Measurements from ENCODE around the gene ITGB8. TPM values are rescaled to one million over a fixed set of nuclear protein-coding genes. Genes with fewer than 3 reads are reported as not detected.

ITGB8 gene
- total RNA-seq, 1 experiment from 2014 or later: 2.4 TPM

DNA sequence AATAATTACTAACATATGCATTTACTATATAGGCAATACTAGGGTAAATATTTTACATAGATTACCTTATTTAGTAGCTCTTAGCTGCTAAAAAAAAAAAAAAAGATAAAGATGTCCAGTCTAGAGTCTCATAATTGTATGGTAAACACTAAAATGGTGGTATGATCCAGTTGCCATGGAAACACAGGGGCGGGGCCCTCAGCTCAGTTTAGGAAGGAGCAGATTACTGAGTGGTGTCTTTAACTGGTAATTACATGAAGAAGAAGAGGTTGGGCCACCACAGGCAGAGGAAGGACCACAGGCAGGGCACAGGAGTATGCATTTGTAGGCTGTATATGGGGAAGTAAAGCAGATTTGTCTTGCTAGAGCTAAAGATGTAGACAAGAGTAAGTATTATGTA lies 43.7 kb downstream of the ITGB8 start:
- H3K4me2 ChIP-seq (ENCODE audit: low read length): no peak overlapping the region
- no peaks in the 10 kb centered on the region for H4K20me1 ChIP-seq (ENCODE audit: insufficient read depth)
- DNase-seq (ENCODE audit: low read depth, low spot score) (no peak), ATAC-seq (no peak)
- no peak overlapping the region for H3K27ac ChIP-seq (ENCODE audit: low read depth, low read length)
- POLR2A ChIA-PET: no interaction called here
- CTCF ChIA-PET: no interaction called here
- BruUV-seq (replicated peaks): no TSS peak
- TF ChIP-seq POLR2AphosphoS5 (IDR thresholded peaks at IDR 0.05; ENCODE audit: low read depth, low read length): no peak
- no peak for TF ChIP-seq CBX3 (IDR thresholded peaks at IDR 0.05; ENCODE audit: low read depth)
- no peak for TF ChIP-seq CEBPB (IDR thresholded peaks at IDR 0.05; ENCODE audit: low read depth)
- no peak for TF ChIP-seq ATF3 (IDR thresholded peaks at IDR 0.05)
- no peak for TF ChIP-seq ZFX (IDR thresholded peaks at IDR 0.05)
- no peak for TF ChIP-seq ELF1 (IDR thresholded peaks at IDR 0.05; ENCODE audit: borderline replicate concordance, low read depth)
- TF ChIP-seq POLR2A (IDR thresholded peaks at IDR 0.05; ENCODE audit: borderline replicate concordance, extremely low read depth, insufficient read depth, insufficient read length): no peak
- no peak for TF ChIP-seq SRF (IDR thresholded peaks at IDR 0.05; ENCODE audit: low read depth)
- TF ChIP-seq TCF7L2 (IDR thresholded peaks at IDR 0.05; ENCODE audit: borderline replicate concordance, extremely low read depth, insufficient read depth, insufficient read length): no peak
- TF ChIP-seq EZH2phosphoT487 (IDR thresholded peaks at IDR 0.05; ENCODE audit: borderline replicate concordance): no peak
- no peak for TF ChIP-seq EZH2 (IDR thresholded peaks at IDR 0.05)
- TF ChIP-seq, protein P1, sequence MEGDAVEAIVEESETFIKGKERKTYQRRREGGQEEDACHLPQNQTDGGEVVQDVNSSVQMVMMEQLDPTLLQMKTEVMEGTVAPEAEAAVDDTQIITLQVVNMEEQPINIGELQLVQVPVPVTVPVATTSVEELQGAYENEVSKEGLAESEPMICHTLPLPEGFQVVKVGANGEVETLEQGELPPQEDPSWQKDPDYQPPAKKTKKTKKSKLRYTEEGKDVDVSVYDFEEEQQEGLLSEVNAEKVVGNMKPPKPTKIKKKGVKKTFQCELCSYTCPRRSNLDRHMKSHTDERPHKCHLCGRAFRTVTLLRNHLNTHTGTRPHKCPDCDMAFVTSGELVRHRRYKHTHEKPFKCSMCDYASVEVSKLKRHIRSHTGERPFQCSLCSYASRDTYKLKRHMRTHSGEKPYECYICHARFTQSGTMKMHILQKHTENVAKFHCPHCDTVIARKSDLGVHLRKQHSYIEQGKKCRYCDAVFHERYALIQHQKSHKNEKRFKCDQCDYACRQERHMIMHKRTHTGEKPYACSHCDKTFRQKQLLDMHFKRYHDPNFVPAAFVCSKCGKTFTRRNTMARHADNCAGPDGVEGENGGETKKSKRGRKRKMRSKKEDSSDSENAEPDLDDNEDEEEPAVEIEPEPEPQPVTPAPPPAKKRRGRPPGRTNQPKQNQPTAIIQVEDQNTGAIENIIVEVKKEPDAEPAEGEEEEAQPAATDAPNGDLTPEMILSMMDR (IDR thresholded peaks at IDR 0.05 in 2 of 3, conservative IDR thresholded peaks at IDR 0.05 in 1 of 3; ENCODE audit: borderline replicate concordance in 1 of 3, insufficient read depth in 1 of 3, low read depth in 2 of 3, low read length in 2 of 3): no peak
- no peak overlapping the region for H3K4me3 ChIP-seq (replicated peaks in 1 of 2; ENCODE audit: low read depth in 1 of 2, low read length in 2 of 2)
- H3K27me3 ChIP-seq (ENCODE audit: insufficient read depth, low read length): no peaks in the 10 kb centered on the region
- H3K79me2 ChIP-seq (ENCODE audit: insufficient read depth, low read length): no peaks in the 10 kb centered on the region
- intact Hi-C loops (cut with micrococcal nuclease): no loop called here
- no peak overlapping the region for H3K9ac ChIP-seq (ENCODE audit: low read length)
- H3K9me2 ChIP-seq (ENCODE audit: insufficient read depth): peaks cover 3% of the 10 kb centered on the region; the same call in 1 of the 2 replicates
- no peaks in the 10 kb centered on the region for H3K9me3 ChIP-seq (ENCODE audit: control insufficient read depth in 1 of 2, insufficient read depth in 1 of 2, low read depth in 1 of 2, low read length in 2 of 2)
- RAD21 ChIA-PET (ENCODE audit: low non-redundant PET in 1 of 2, low total read pairs in 2 of 2, uncharacterized antibody in 2 of 2, unreplicated experiment in 2 of 2): interaction anchor here in 1 of 2 experiments (0.7 kb wide), 1 partner anchor 36 kb away, joined by 3 read pairs; no protein-coding TSS in a partner anchor
- no peaks in the 10 kb centered on the region for H3K36me3 ChIP-seq (ENCODE audit: control insufficient read depth in 1 of 2, insufficient read depth in 2 of 2, low read length in 2 of 2)
- H3K4me1 ChIP-seq (ENCODE audit: control insufficient read depth in 1 of 2, insufficient read depth in 2 of 2, low read length in 2 of 2): no peaks in the 10 kb centered on the region
- H2AFZ ChIP-seq (ENCODE audit: low read depth, low read length, poor library complexity, severe bottlenecking): no peak overlapping the region
